GM12892 (cell line): Measurements from ENCODE around the gene FIBCD1.

Source experiments
- POLR2A ChIP-seq: IDR thresholded peaks from 2 replicates; pipeline ENCODE4 v1.6.1; 2011; ENCODE audit warnings: low read depth, low read length, control low read depth
- POLR2AphosphoS5 ChIP-seq: IDR thresholded peaks from 2 replicates; pipeline ENCODE4 v1.6.1; 2011; ENCODE audit warnings: low read depth, low read length, control low read depth

DNA sequence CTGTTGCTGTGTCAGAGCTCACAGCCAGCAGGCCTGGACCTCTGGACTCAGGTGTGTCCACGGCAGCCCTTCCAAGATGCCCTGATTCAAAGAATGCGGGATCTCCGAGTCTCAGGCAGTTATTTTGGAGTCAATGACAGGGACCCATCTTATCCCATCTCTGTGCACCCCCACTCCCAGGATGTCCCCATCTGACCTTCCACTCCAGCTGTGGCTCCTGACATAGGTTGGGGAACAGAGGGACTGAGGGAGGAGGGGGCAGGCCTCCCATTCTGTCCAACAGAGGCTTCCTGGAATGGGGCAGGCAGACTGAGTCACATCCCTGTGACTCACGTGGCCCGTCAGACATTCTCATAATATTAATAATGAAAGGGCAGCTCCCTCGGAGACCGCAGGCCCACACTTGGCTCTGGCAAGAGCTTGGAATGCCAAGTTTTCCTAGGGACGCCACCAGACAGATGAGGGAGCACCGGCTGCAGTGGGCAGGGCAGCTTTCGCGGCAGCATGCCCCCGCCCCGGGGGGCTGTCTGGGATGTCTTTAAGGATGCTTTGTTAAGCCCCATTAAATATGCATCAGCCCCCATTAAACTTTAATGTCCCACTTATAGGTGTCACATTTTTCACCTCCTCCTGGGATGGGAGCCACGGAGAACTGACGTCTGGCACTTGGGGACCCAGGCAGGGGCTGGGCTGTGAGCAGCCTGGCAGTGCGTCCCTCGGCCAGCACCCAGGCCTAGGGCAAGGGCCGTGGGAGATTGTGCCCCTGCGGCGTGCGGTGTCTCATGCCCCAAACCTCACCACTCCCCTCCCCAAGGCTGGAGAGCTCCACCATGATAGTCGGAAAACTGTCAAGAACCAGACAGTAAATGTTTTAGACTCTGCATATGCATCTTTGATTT lies 23.6 kb upstream of the FIBCD1 start:
- TF ChIP-seq POLR2AphosphoS5 (no peak), POLR2A (no peak)
